Smooth muscle cell (in vitro differentiated cells): ENCODE data around the gene KANK3. TPM values are rescaled to one million over a fixed set of nuclear protein-coding genes. Genes with fewer than 3 reads are reported as not detected.
A peak's percentile ranks its signal among the peaks of the same experiment; 100 is the strongest.

Source experiments
- DNase-seq: peaks from one replicate; lab custom pipeline; 2025; ENCODE audit not compliant: unreplicated experiment; lab: John Stamatoyannopoulos, UW
- H2AFZ ChIP-seq: fragments of 200-600 bp; sonication (generic); 2 replicates; pipeline ENCODE4 v1.6.0; 2016; ENCODE audit warnings: antibody characterized with exemption, low read depth, mild to moderate bottlenecking
- H3F3A ChIP-seq: fragments of 200-600 bp; sonication (generic); 2 replicates; pipeline ENCODE4 v1.6.0; 2017; ENCODE audit warnings: antibody characterized with exemption, low read depth
- H3K27ac ChIP-seq: fragments of 200-600 bp; sonication (generic); 2 replicates; pipeline ENCODE4 v1.5.1; 2016; ENCODE audit warnings: low read depth, mild to moderate bottlenecking
- H3K27me3 ChIP-seq: fragments of 200-600 bp; sonication (generic); 2 replicates; pipeline ENCODE4 v1.6.1; 2016; ENCODE audit warnings: low read depth, mild to moderate bottlenecking
- H3K36me3 ChIP-seq: fragments of 200-600 bp; sonication (generic); 2 replicates; pipeline ENCODE4 v1.5.1; 2016; ENCODE audit warnings: low read depth
- H3K4me1 ChIP-seq: fragments of 200-600 bp; sonication (generic); 2 replicates; pipeline ENCODE4 v1.5.1; 2016; ENCODE audit warnings: low read depth
- H3K4me2 ChIP-seq: fragments of 200-600 bp; sonication (generic); 2 replicates; pipeline ENCODE4 v1.6.0; 2016; ENCODE audit warnings: mild to moderate bottlenecking
- H3K4me3 ChIP-seq: fragments of 200-600 bp; sonication (generic); 2 replicates; pipeline ENCODE4 v1.5.1; 2016; ENCODE audit warnings: mild to moderate bottlenecking
- H3K79me2 ChIP-seq: fragments of 200-600 bp; sonication (generic); 2 replicates; pipeline ENCODE4 v1.6.0; 2016; ENCODE audit warnings: low read depth, mild to moderate bottlenecking
- H3K9ac ChIP-seq: fragments of 200-600 bp; sonication (generic); 2 replicates; pipeline ENCODE4 v1.6.0; 2016; ENCODE audit warnings: low read depth
- H3K9me3 ChIP-seq: fragments of 200-600 bp; sonication (generic); replicated peaks from 2 replicates; pipeline ENCODE4 v1.5.1; 2016; ENCODE audit warnings: low read depth
- H4K20me1 ChIP-seq: fragments of 200-600 bp; sonication (generic); 2 replicates; pipeline ENCODE4 v1.6.0; 2016; ENCODE audit warnings: low read depth
- WGBS: methylation state at CpG from one replicate; pipeline ENCODE4 v1.1.7; 2016; ENCODE audit warnings: low lambda C conversion rate; 5-methylcytosine and 5-hydroxymethylcytosine counted together
- polyA plus RNA-seq: library from polyadenylated mRNA; unstranded; fragments of >200 nt; fragmentation: Nextera tagmentation; extraction: Ambion mirVana; gene quantifications from 2 replicates; pipeline ENCODE4 v1.2.1, GENCODE V29; 2016
- total RNA-seq: library from RNA; depleted of rRNA; stranded (reverse); fragments of >200 nt; gene quantifications from 2 replicates; pipeline ENCODE4 v1.2.3, GENCODE V29; 2014
- TF ChIP-seq, protein P1 (sequence below): fragments of 200-600 bp; sonication (generic); IDR thresholded peaks from 2 replicates; pipeline ENCODE4 v1.5.1; 2017; ENCODE audit warnings: borderline replicate concordance, mild to moderate bottlenecking, antibody characterized with exemption; ENCODE audit not compliant: insufficient read depth, poor library complexity, severe bottlenecking

KANK3 gene
- total and polyA plus RNA-seq, 2 experiments from 2014 or later, result 0.40 to 1.3 TPM

- H3K79me2 ChIP-seq, result peaks cover 42% of the 10 kb centered on the region
- H3K4me1 ChIP-seq, result peaks cover 20% of the 10 kb centered on the region
- H3K4me3 ChIP-seq, result peak overlapping the region; percentile 93
- DNase-seq, result no peak
- H3K9me3 ChIP-seq, result no peaks in the 10 kb centered on the region
- H2AFZ ChIP-seq, result no peak overlapping the region
- H3K4me2 ChIP-seq, result peak overlapping the region; percentile 97
- WGBS, result 84% methylated on average over 7 of the region's 7 CpGs
- no peaks in the 10 kb centered on the region for H3K27me3 ChIP-seq
- no peak overlapping the region for H3K27ac ChIP-seq
- peaks cover 24% of the 10 kb centered on the region for H4K20me1 ChIP-seq
- TF ChIP-seq, protein P1, sequence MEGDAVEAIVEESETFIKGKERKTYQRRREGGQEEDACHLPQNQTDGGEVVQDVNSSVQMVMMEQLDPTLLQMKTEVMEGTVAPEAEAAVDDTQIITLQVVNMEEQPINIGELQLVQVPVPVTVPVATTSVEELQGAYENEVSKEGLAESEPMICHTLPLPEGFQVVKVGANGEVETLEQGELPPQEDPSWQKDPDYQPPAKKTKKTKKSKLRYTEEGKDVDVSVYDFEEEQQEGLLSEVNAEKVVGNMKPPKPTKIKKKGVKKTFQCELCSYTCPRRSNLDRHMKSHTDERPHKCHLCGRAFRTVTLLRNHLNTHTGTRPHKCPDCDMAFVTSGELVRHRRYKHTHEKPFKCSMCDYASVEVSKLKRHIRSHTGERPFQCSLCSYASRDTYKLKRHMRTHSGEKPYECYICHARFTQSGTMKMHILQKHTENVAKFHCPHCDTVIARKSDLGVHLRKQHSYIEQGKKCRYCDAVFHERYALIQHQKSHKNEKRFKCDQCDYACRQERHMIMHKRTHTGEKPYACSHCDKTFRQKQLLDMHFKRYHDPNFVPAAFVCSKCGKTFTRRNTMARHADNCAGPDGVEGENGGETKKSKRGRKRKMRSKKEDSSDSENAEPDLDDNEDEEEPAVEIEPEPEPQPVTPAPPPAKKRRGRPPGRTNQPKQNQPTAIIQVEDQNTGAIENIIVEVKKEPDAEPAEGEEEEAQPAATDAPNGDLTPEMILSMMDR, result no peak
- peak overlapping the region; percentile 99 for H3K9ac ChIP-seq
- no peaks in the 10 kb centered on the region for H3F3A ChIP-seq
- no peaks in the 10 kb centered on the region for H3K36me3 ChIP-seq
Measured at GRCh38 chr19:8322638-8322997, 20.4 kb downstream of the KANK3 start.

GRCh38 chr19:8321986-8322637 lies 20.9 kb downstream of the KANK3 start:
- WGBS, result 24% methylated on average over 30 of the region's 30 CpGs
- Histone ChIP-seq H2AFZ (no peak overlapping the region), H3K4me3 (peak overlapping the region; percentile 93), H4K20me1 (peaks cover 24% of the 10 kb centered on the region), H3K27ac (peak overlapping the region; percentile 62), H3K79me2 (peaks cover 42% of the 10 kb centered on the region), H3K9me3 (no peaks in the 10 kb centered on the region), H3K27me3 (no peaks in the 10 kb centered on the region), H3K9ac (peak overlapping the region; percentile 99), H3K4me1 (peaks cover 20% of the 10 kb centered on the region), H3K36me3 (no peaks in the 10 kb centered on the region), H3K4me2 (peak overlapping the region; percentile 97), H3F3A (no peaks in the 10 kb centered on the region)
- TF ChIP-seq, protein P1, result no peak
- DNase-seq, result no peak

GRCh38 chr19:8321067-8321985 lies 21.7 kb downstream of the KANK3 start, which contains the start of the genes NDUFA7 and RPS28:
NDUFA7 (minus strand) TSS chr19:8321375; CDS start chr19:8321358, 17 bp downstream.
RPS28 (plus strand) TSS chr19:8321496; CDS start chr19:8321531, 35 bp downstream.
- peak; percentile 86 for DNase-seq
- Histone ChIP-seq H3F3A (no peaks in the 10 kb centered on the region), H3K4me1 (peaks cover 20% of the 10 kb centered on the region), H4K20me1 (peaks cover 24% of the 10 kb centered on the region), H3K9me3 (no peaks in the 10 kb centered on the region), H2AFZ (peak within 1 kb of the TSS; percentile 53), H3K4me2 (peak within 1 kb of the TSS; percentile 97), H3K27ac (peak within 1 kb of the TSS; percentile 92), H3K9ac (peak within 1 kb of the TSS; percentile 99), H3K27me3 (no peaks in the 10 kb centered on the region), H3K79me2 (peaks cover 42% of the 10 kb centered on the region), H3K4me3 (peak within 1 kb of the TSS; percentile 93), H3K36me3 (no peaks in the 10 kb centered on the region)
- whole genome bisulfite sequencing, result under 1% methylated on average over 63 of the region's 72 CpGs
- TF ChIP-seq, protein P1, result peak; percentile 13
